HL-60 (cell line): ENCODE data around the gene ARHGEF7.

Source experiments
- DNase-seq, 2 experiments: peaks; one replicate each; pipeline ENCODE4 v3.0.0-alpha.2; 2010 to 2020; ENCODE audit warnings: low read depth in 1 of 2, low spot score in 1 of 2
- H3K27ac ChIP-seq: fragments of 250-450 bp; sonication (Bioruptor Pico); replicated peaks from 2 replicates; pipeline ENCODE4 v1.5.1; 2020; ENCODE audit warnings: mild to moderate bottlenecking, moderate library complexity
- H3K27me3 ChIP-seq: fragments of 250-450 bp; sonication (Bioruptor Pico); 2 replicates; pipeline ENCODE4 v1.5.1; 2021; ENCODE audit warnings: mild to moderate bottlenecking, moderate library complexity; ENCODE audit not compliant: insufficient read depth, poor library complexity, severe bottlenecking
- H3K4me3 ChIP-seq: replicated peaks from 2 replicates; pipeline ENCODE4 v1.5.1; 2011; ENCODE audit warnings: mild to moderate bottlenecking, control low read depth, low read length; ENCODE audit not compliant: insufficient read depth
- CTCF ChIP-seq: IDR thresholded peaks from one replicate; pipeline ENCODE4 v1.5.1; 2011; ENCODE audit warnings: low read length, control low read depth, inconsistent platforms; ENCODE audit not compliant: insufficient read depth
- GABPA ChIP-seq: IDR thresholded peaks from 2 replicates; pipeline ENCODE4 v1.6.1; 2012; ENCODE audit warnings: low read depth
- POLR2AphosphoS5 ChIP-seq: IDR thresholded peaks from 2 replicates; pipeline ENCODE4 v1.6.1; 2012; ENCODE audit warnings: low read depth
- REST ChIP-seq: IDR thresholded peaks from 2 replicates; pipeline ENCODE4 v1.6.1; 2012; ENCODE audit warnings: low read depth; ENCODE audit not compliant: insufficient replicate concordance
- SPI1 ChIP-seq: IDR thresholded peaks from 2 replicates; pipeline ENCODE4 v1.6.1; 2012; ENCODE audit warnings: low read depth, mild to moderate bottlenecking, borderline replicate concordance

ARHGEF7 gene

GRCh38 chr13:111265006-111265700, 150.0 kb downstream of the ARHGEF7 start:
- H3K27ac ChIP-seq = no peak overlapping the region
- no peaks in the 10 kb centered on the region for H3K27me3 ChIP-seq
- TF ChIP-seq SPI1 (no peak), GABPA (no peak), POLR2AphosphoS5 (no peak), REST (no peak)
- DNase-seq = no peak
- no peak overlapping the region for H3K4me3 ChIP-seq

- no peaks in the 10 kb centered on the region for H3K27me3 ChIP-seq
- no peak for DNase-seq
- H3K27ac ChIP-seq = no peak overlapping the region
- TF ChIP-seq REST (no peak), POLR2AphosphoS5 (no peak), CTCF (no peak), SPI1 (no peak), GABPA (no peak)
- no peak overlapping the region for H3K4me3 ChIP-seq
These were observed 150.6 kb downstream of the ARHGEF7 start for GRCh38 chr13:111265701-111266035.

GRCh38 chr13:111267205-111267604, 152.1 kb downstream of the ARHGEF7 start:
- no peak for DNase-seq
- H3K27ac ChIP-seq = no peak overlapping the region
- TF ChIP-seq GABPA (no peak), REST (no peak), SPI1 (no peak), POLR2AphosphoS5 (no peak), CTCF (no peak)
- H3K27me3 ChIP-seq = no peaks in the 10 kb centered on the region
- no peak overlapping the region for H3K4me3 ChIP-seq
